HEK293 (cell line): ENCODE results near the gene DEFB132.

ENCODE experiments used
- CTCF ChIP-seq: fragments of 450-650 bp; formaldehyde crosslinking; IDR thresholded peaks from 2 replicates; pipeline ENCODE4 v1.5.1; 2016; ENCODE audit warnings: missing biosample characterization, missing genetic modification characterization
- EGR2 ChIP-seq: fragments of 450-650 bp; formaldehyde crosslinking; IDR thresholded peaks from 2 replicates; pipeline ENCODE4 v1.5.1; 2016; ENCODE audit warnings: low read depth, missing biosample characterization, missing genetic modification characterization
- GLIS2 ChIP-seq: fragments of 450-650 bp; formaldehyde crosslinking; IDR thresholded peaks from 2 replicates; pipeline ENCODE4 v1.5.1; 2016; ENCODE audit warnings: missing biosample characterization, missing genetic modification characterization
- KLF1 ChIP-seq: fragments of 450-650 bp; formaldehyde crosslinking; IDR thresholded peaks from 2 replicates; pipeline ENCODE4 v1.5.1; 2016; ENCODE audit warnings: missing biosample characterization, missing genetic modification characterization
- KLF16 ChIP-seq: fragments of 450-650 bp; formaldehyde crosslinking; IDR thresholded peaks from 2 replicates; pipeline ENCODE4 v1.5.1; 2017; ENCODE audit warnings: missing biosample characterization, missing genetic modification characterization
- KLF7 ChIP-seq: fragments of 450-650 bp; formaldehyde crosslinking; IDR thresholded peaks from 2 replicates; pipeline ENCODE4 v1.5.1; 2016; ENCODE audit warnings: missing biosample characterization, missing genetic modification characterization, borderline replicate concordance
- SP7 ChIP-seq: fragments of 450-650 bp; formaldehyde crosslinking; IDR thresholded peaks from 2 replicates; pipeline ENCODE4 v1.5.1; 2016; ENCODE audit warnings: missing biosample characterization, missing genetic modification characterization
- ZBTB17 ChIP-seq: fragments of 450-650 bp; formaldehyde crosslinking; IDR thresholded peaks from 2 replicates; pipeline ENCODE4 v1.5.1; 2016; ENCODE audit warnings: missing biosample characterization, missing genetic modification characterization
- ZBTB44 ChIP-seq: fragments of 450-650 bp; IDR thresholded peaks from 2 replicates; pipeline ENCODE4 v1.5.1; 2018; ENCODE audit warnings: missing biosample characterization, mild to moderate bottlenecking, missing genetic modification characterization
- ZNF114 ChIP-seq: fragments of 450-650 bp; formaldehyde crosslinking; IDR thresholded peaks from 2 replicates; pipeline ENCODE4 v1.5.0; 2017; ENCODE audit warnings: missing biosample characterization, missing genetic modification characterization
- ZNF223 ChIP-seq: fragments of 450-650 bp; formaldehyde crosslinking; IDR thresholded peaks from 2 replicates; pipeline ENCODE4 v1.5.1; 2016; ENCODE audit warnings: missing biosample characterization, missing genetic modification characterization
- ZNF23 ChIP-seq: fragments of 450-650 bp; formaldehyde crosslinking; IDR thresholded peaks from 2 replicates; pipeline ENCODE4 v1.5.1; 2016; ENCODE audit warnings: missing biosample characterization, missing genetic modification characterization, borderline replicate concordance
- ZNF239 ChIP-seq: fragments of 450-650 bp; formaldehyde crosslinking; IDR thresholded peaks from 2 replicates; pipeline ENCODE4 v1.5.1; 2016; ENCODE audit warnings: missing biosample characterization, missing genetic modification characterization
- ZNF311 ChIP-seq: fragments of 450-650 bp; formaldehyde crosslinking; IDR thresholded peaks from 2 replicates; pipeline ENCODE4 v1.5.1; 2017; ENCODE audit warnings: missing biosample characterization, missing genetic modification characterization, borderline replicate concordance
- ZNF341 ChIP-seq: fragments of 450-650 bp; formaldehyde crosslinking; IDR thresholded peaks from 2 replicates; pipeline ENCODE4; 2016; ENCODE audit warnings: low read depth, missing biosample characterization, missing genetic modification characterization
- ZNF488 ChIP-seq: fragments of 450-650 bp; formaldehyde crosslinking; IDR thresholded peaks from 2 replicates; pipeline ENCODE4 v1.5.1; 2016; ENCODE audit warnings: missing biosample characterization, missing genetic modification characterization
- ZNF549 ChIP-seq: fragments of 450-650 bp; IDR thresholded peaks from 2 replicates; pipeline ENCODE4 v1.5.1; 2018; ENCODE audit warnings: missing biosample characterization, missing genetic modification characterization, mild to moderate bottlenecking, inconsistent platforms, moderate library complexity
- ZNF558 ChIP-seq: fragments of 450-650 bp; formaldehyde crosslinking; IDR thresholded peaks from 2 replicates; pipeline ENCODE4 v1.5.1; 2016; ENCODE audit warnings: missing biosample characterization, missing genetic modification characterization
- ZNF560 ChIP-seq: fragments of 450-650 bp; formaldehyde crosslinking; IDR thresholded peaks from 2 replicates; pipeline ENCODE4 v1.5.1; 2017; ENCODE audit warnings: missing biosample characterization, missing genetic modification characterization, borderline replicate concordance
- ZNF610 ChIP-seq: fragments of 450-650 bp; formaldehyde crosslinking; IDR thresholded peaks from 2 replicates; pipeline ENCODE4 v1.5.1; 2016; ENCODE audit warnings: missing biosample characterization, missing genetic modification characterization, borderline replicate concordance
- ZNF623 ChIP-seq: fragments of 450-650 bp; formaldehyde crosslinking; IDR thresholded peaks from 2 replicates; pipeline ENCODE4 v1.5.1; 2016; ENCODE audit warnings: missing biosample characterization, missing genetic modification characterization
- ZNF692 ChIP-seq: fragments of 450-650 bp; formaldehyde crosslinking; IDR thresholded peaks from 2 replicates; pipeline ENCODE4 v1.5.1; 2016; ENCODE audit warnings: missing biosample characterization, missing genetic modification characterization
- TF ChIP-seq, protein P1 (sequence below): fragments of 450-650 bp; formaldehyde crosslinking; IDR thresholded peaks from 2 replicates; pipeline ENCODE4 v1.5.1; 2017; ENCODE audit warnings: missing biosample characterization, missing genetic modification characterization
- TF ChIP-seq, protein P2 (sequence below): fragments of 450-650 bp; formaldehyde crosslinking; IDR thresholded peaks from 2 replicates; pipeline ENCODE4 v1.5.1; 2017; ENCODE audit warnings: missing biosample characterization, mild to moderate bottlenecking, missing genetic modification characterization, moderate library complexity
- TF ChIP-seq, protein P3 (sequence below): fragments of 450-650 bp; formaldehyde crosslinking; IDR thresholded peaks from 2 replicates; pipeline ENCODE4 v1.5.1; 2016; ENCODE audit warnings: missing biosample characterization, missing genetic modification characterization
- TF ChIP-seq, protein P4 (sequence below): fragments of 450-650 bp; formaldehyde crosslinking; IDR thresholded peaks from 2 replicates; pipeline ENCODE4 v1.5.1; 2016; ENCODE audit warnings: missing biosample characterization, missing genetic modification characterization

The DEFB132 gene

GRCh38 chr20:266596-267562 is 9.4 kb downstream of the DEFB132 start (continued):
- peak; percentile 58 for TF ChIP-seq ZNF610
- no peak for TF ChIP-seq ZNF223
- no peak for TF ChIP-seq ZBTB44
- TF ChIP-seq KLF7 = 0 out of 2 replicates have a peak, but pooled peaks have one; percentile 24
- TF ChIP-seq, protein P1, sequence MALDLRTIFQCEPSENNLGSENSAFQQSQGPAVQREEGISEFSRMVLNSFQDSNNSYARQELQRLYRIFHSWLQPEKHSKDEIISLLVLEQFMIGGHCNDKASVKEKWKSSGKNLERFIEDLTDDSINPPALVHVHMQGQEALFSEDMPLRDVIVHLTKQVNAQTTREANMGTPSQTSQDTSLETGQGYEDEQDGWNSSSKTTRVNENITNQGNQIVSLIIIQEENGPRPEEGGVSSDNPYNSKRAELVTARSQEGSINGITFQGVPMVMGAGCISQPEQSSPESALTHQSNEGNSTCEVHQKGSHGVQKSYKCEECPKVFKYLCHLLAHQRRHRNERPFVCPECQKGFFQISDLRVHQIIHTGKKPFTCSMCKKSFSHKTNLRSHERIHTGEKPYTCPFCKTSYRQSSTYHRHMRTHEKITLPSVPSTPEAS (tag by site-specific recombination) = no peak
- TF ChIP-seq ZNF488 (tag by site-specific recombination) = no peak
- TF ChIP-seq ZNF114 = no peak
- TF ChIP-seq, protein P2, sequence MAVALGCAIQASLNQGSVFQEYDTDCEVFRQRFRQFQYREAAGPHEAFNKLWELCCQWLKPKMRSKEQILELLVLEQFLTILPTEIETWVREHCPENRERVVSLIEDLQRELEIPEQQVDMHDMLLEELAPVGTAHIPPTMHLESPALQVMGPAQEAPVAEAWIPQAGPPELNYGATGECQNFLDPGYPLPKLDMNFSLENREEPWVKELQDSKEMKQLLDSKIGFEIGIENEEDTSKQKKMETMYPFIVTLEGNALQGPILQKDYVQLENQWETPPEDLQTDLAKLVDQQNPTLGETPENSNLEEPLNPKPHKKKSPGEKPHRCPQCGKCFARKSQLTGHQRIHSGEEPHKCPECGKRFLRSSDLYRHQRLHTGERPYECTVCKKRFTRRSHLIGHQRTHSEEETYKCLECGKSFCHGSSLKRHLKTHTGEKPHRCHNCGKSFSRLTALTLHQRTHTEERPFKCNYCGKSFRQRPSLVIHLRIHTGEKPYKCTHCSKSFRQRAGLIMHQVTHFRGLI (tag by site-specific recombination) = no peak
- no peak for TF ChIP-seq ZNF23
- TF ChIP-seq EGR2 (tag by site-specific recombination) = peak; percentile 79
- peak; percentile 98 for TF ChIP-seq CTCF
- peak; percentile 49; the same call in 1 of the 2 replicates for TF ChIP-seq KLF1 (tag by site-specific recombination)
- no peak for TF ChIP-seq ZNF560 (tag by site-specific recombination)
- peak; percentile 71 for TF ChIP-seq GLIS2 (tag by site-specific recombination)
- no peak for TF ChIP-seq ZNF549
- TF ChIP-seq, protein P3, sequence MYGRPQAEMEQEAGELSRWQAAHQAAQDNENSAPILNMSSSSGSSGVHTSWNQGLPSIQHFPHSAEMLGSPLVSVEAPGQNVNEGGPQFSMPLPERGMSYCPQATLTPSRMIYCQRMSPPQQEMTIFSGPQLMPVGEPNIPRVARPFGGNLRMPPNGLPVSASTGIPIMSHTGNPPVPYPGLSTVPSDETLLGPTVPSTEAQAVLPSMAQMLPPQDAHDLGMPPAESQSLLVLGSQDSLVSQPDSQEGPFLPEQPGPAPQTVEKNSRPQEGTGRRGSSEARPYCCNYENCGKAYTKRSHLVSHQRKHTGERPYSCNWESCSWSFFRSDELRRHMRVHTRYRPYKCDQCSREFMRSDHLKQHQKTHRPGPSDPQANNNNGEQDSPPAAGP (tag by site-specific recombination) = peak; percentile 47; the same call in 1 of the 2 replicates
- TF ChIP-seq ZNF239 (tag by site-specific recombination) = no peak
- peak; percentile 32; the same call in 1 of the 2 replicates for TF ChIP-seq ZNF692 (tag by site-specific recombination)
- no peak for TF ChIP-seq ZNF311 (tag by site-specific recombination)
- no peak for TF ChIP-seq KLF16 (tag by site-specific recombination)
- TF ChIP-seq ZNF623 (tag by site-specific recombination) = no peak
- TF ChIP-seq ZBTB17 (tag by site-specific recombination) = peak; percentile 16; the same call in 1 of the 2 replicates
- TF ChIP-seq SP7 (tag by site-specific recombination) = peak; percentile 79
- TF ChIP-seq, protein P4, sequence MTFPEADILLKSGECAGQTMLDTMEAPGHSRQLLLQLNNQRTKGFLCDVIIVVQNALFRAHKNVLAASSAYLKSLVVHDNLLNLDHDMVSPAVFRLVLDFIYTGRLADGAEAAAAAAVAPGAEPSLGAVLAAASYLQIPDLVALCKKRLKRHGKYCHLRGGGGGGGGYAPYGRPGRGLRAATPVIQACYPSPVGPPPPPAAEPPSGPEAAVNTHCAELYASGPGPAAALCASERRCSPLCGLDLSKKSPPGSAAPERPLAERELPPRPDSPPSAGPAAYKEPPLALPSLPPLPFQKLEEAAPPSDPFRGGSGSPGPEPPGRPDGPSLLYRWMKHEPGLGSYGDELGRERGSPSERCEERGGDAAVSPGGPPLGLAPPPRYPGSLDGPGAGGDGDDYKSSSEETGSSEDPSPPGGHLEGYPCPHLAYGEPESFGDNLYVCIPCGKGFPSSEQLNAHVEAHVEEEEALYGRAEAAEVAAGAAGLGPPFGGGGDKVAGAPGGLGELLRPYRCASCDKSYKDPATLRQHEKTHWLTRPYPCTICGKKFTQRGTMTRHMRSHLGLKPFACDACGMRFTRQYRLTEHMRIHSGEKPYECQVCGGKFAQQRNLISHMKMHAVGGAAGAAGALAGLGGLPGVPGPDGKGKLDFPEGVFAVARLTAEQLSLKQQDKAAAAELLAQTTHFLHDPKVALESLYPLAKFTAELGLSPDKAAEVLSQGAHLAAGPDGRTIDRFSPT (tag by site-specific recombination) = no peak
- peak; percentile 51; the same call in 1 of the 2 replicates for TF ChIP-seq ZNF341 (tag by site-specific recombination)
- TF ChIP-seq ZNF558 = no peak
